Activated B cell treated with CpG ODN at 0.5 μM for 24 hours (primary cell): ENCODE measurements around the gene GLIPR1L1. TPM values are rescaled to one million over a fixed set of nuclear protein-coding genes. Genes with fewer than 3 reads are reported as not detected.

Experiments
- ATAC-seq: fragments of 200-7000 bp; cut with Tn5 transposase; one replicate; pipeline ENCODE4 v1.10.0; 2021; ENCODE audit warnings: low read depth, mild to moderate bottlenecking, moderate library complexity
- CTCF ChIA-PET: fragments of 350-600 bp; sonication (Branson Sonifier 250); formaldehyde crosslinking; loops from one replicate; lab custom pipeline; 2021; ENCODE audit warnings: antibody characterized with exemption; lab: Charles Lee
- POLR2A ChIA-PET: fragments of 350-600 bp; sonication (Branson Sonifier 250); formaldehyde crosslinking; loops from one replicate; lab custom pipeline; 2021; ENCODE audit warnings: antibody characterized with exemption; lab: Charles Lee
- DNase-seq: peaks from one replicate; pipeline ENCODE4 v3.0.0; 2022
- H3K27ac Mint-ChIP-seq: one replicate; pipeline ENCODE4 v1.8.0; 2020; ENCODE audit warnings: mixed read lengths
- H3K27me3 Mint-ChIP-seq: one replicate; pipeline ENCODE4 v1.8.0; 2021; ENCODE audit warnings: mixed read lengths
- H3K36me3 Mint-ChIP-seq: one replicate; pipeline ENCODE4 v1.8.0; 2021; ENCODE audit warnings: low read depth, mixed read lengths
- H3K4me1 Mint-ChIP-seq: one replicate; pipeline ENCODE4 v1.8.0; 2021; ENCODE audit warnings: mixed read lengths
- H3K4me3 Mint-ChIP-seq: one replicate; pipeline ENCODE4 v1.8.0; 2020; ENCODE audit warnings: mild to moderate bottlenecking, mixed read lengths
- H3K9me3 Mint-ChIP-seq: one replicate; pipeline ENCODE4 v1.8.0; 2020; ENCODE audit warnings: mixed read lengths
- CTCF ChIP-seq: fragments of 200-600 bp; IDR thresholded peaks from one replicate; pipeline ENCODE4 v1.8.0; 2022; ENCODE audit warnings: antibody characterized with exemption, mild to moderate bottlenecking
- intact Hi-C: fragments of 100-400 bp; cut with micrococcal nuclease; formaldehyde crosslinking; loops from one replicate; pipeline ENCODE4 v1.15.1; 2024
- total RNA-seq: library from RNA; stranded (reverse); gene quantifications from 2 replicates; pipeline ENCODE4 v1.2.3, GENCODE V29; 2022

Gene GLIPR1L1
- total RNA-seq, 1 donor from 2014 or later, result not detected

DNA sequence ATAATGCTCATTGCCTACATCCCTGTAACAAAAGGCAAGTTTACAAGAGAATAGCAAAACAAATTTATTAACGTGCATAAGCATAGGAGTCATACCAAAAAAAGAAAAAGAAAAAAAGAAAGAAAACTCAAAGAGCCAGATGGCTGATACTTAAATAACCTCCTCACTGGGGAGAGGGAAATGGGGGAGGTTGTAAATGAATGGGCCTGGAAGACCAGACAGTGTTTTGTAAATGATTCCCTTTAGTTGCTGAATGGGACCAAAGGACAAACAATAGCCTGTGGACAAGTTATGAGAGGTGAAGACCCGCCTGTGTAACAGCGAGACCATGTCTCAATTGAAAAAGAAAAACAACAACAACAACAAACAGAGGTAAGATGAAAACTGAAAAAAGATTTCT is 39.7 kb upstream of the GLIPR1L1 start:
- no peak for TF ChIP-seq CTCF
- ChIA-PET CTCF (no interaction called here), POLR2A (no interaction called here)
- Mint-ChIP-seq H3K27me3 (no peaks in the 10 kb centered on the region), H3K9me3 (no peaks in the 10 kb centered on the region), H3K27ac (no peak overlapping the region), H3K4me1 (no peaks in the 10 kb centered on the region), H3K36me3 (no peaks in the 10 kb centered on the region), H3K4me3 (no peak overlapping the region)
- DNase-seq, result no peak
- no peak for ATAC-seq
- intact Hi-C loops, result no loop called here

- DNase-seq (no peak), ATAC-seq (no peak)
- ChIA-PET POLR2A (no interaction called here), CTCF (no interaction called here)
- intact Hi-C loops, result no loop called here
- TF ChIP-seq CTCF, result no peak
- no peak overlapping the region for H3K27ac Mint-ChIP-seq
- no peaks in the 10 kb centered on the region for H3K36me3 Mint-ChIP-seq
- no peaks in the 10 kb centered on the region for H3K9me3 Mint-ChIP-seq
- H3K27me3 Mint-ChIP-seq, result no peaks in the 10 kb centered on the region
- H3K4me3 Mint-ChIP-seq, result no peak overlapping the region
- H3K4me1 Mint-ChIP-seq, result no peaks in the 10 kb centered on the region
Observed at GRCh38 chr12:75302225-75302624, 32.2 kb upstream of the GLIPR1L1 start.

GRCh38 chr12:75302781-75303180 is 31.7 kb upstream of the GLIPR1L1 start:
- ATAC-seq (no peak), DNase-seq (no peak)
- no peak overlapping the region for H3K4me3 Mint-ChIP-seq
- no peaks in the 10 kb centered on the region for H3K36me3 Mint-ChIP-seq
- ChIA-PET CTCF (no interaction called here), POLR2A (no interaction called here)
- no peaks in the 10 kb centered on the region for H3K27me3 Mint-ChIP-seq
- no peak for TF ChIP-seq CTCF
- H3K27ac Mint-ChIP-seq, result no peak overlapping the region
- no peaks in the 10 kb centered on the region for H3K9me3 Mint-ChIP-seq
- no peaks in the 10 kb centered on the region for H3K4me1 Mint-ChIP-seq
- intact Hi-C loops, result no loop called here

DNA sequence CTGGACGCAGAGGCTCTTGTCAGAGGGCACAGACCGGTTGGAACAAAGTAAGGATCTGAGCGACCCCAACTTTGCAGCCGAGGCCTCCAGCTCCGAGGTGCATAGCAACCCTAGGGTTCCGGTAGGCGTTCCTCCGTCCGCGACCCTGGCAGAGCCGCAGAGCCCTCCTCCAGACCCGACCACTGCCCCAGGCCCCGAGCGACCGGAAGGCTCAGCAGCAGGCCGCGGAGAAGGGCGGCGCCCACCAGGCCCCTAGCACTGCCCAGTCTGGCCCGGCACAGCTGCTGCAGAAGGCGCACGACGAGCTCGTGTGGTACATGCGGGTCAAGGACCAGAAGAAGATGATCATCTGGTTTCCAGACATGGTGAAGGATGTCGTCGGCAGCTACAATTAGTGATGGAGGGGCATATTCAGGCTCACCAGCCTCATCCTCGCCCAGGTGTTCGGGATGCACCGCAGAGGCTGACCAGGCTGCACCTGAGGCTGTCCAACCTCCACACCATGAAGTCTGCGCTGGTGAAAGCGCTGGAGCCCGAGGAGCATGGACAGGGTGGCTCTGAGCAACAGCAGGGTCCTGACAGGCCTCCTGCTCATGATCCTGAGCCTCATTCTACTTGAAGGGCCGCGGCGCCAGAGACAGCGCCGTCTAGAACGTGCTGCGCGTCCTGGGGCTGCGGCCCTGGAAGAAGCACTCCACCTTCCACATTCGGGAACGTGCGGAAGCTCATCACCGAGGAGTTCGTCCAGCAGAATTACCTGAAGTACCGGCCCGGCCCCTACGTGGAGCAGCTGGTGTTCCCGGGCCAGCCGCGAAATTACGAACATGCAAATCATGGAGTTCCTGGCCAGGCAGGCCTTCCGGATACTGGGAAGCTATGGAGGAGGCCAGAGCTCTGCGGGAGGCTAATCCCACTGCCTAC is 28.8 kb upstream of the GLIPR1L1 start:
- Mint-ChIP-seq H3K4me1 (no peaks in the 10 kb centered on the region), H3K9me3 (no peaks in the 10 kb centered on the region), H3K4me3 (no peak overlapping the region), H3K36me3 (no peaks in the 10 kb centered on the region), H3K27ac (no peak overlapping the region), H3K27me3 (no peaks in the 10 kb centered on the region)
- CTCF ChIA-PET, result no interaction called here
- TF ChIP-seq CTCF, result no peak
- DNase-seq (no peak), ATAC-seq (no peak)
- POLR2A ChIA-PET, result no interaction called here
- intact Hi-C loops, result no loop called here

DNA sequence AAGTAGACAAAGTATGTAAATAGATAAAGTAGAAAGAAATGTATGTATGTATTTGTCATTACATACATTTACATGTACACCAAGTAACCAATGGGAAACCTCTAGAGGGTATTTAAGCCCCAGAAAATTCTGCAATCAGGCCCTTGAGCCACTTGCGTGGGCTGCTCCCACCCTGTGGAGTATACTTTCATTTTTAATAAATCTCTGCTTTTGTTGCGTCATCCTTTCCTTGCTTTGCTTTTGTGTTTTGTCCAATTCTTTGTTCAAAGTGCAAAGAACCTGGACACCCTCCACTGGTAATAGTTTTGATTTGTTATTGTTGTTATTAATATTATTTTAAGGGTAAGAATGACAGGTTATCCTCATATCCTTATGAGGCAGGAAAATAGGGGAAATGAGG is 26.2 kb upstream of the GLIPR1L1 start:
- ChIA-PET CTCF (no interaction called here), POLR2A (no interaction called here)
- no peaks in the 10 kb centered on the region for H3K27me3 Mint-ChIP-seq
- intact Hi-C loops, result no loop called here
- no peaks in the 10 kb centered on the region for H3K36me3 Mint-ChIP-seq
- ATAC-seq, result no peak
- DNase-seq, result no peak
- no peaks in the 10 kb centered on the region for H3K4me1 Mint-ChIP-seq
- H3K4me3 Mint-ChIP-seq, result no peak overlapping the region
- no peak for TF ChIP-seq CTCF
- no peaks in the 10 kb centered on the region for H3K9me3 Mint-ChIP-seq
- H3K27ac Mint-ChIP-seq, result no peak overlapping the region
